Right lobe of liver (tissue), 4 donors: ENCODE data around the gene NT5DC1.

ENCODE experiments used
- CTCF ChIP-seq, 4 donors: fragments of 200-600 bp in 3 of 4; fragments of 450-650 bp in 1 of 4; IDR thresholded peaks; one replicate each; pipeline versions ENCODE4 v1.5.1 to v1.8.0; 2016 to 2022; ENCODE audit warnings: antibody characterized with exemption in 4 of 4, mild to moderate bottlenecking in 2 of 4
- POLR2A ChIP-seq: fragments of 450-650 bp; IDR thresholded peaks from one replicate; pipeline ENCODE4 v1.6.1; 2017; ENCODE audit warnings: antibody characterized with exemption, mild to moderate bottlenecking
- donor health status: DM: no; HTN: no; CAD: no.
- donor health status: DM: no; HTN: no; CAD: no.
- donor health status: DM: no; HTN: yes; CAD: no.

GRCh38 chr6:116248577-116248976 is 147.9 kb downstream of the NT5DC1 start:
- TF ChIP-seq POLR2A (no peak), CTCF (IDR thresholded peaks at IDR 0.05) (no peak)
